ENCODE results near the gene VPS37D.
"Not testable (repeated sequence)": the region's sequence is repeated elsewhere in the genome, so short reads cannot be mapped to it uniquely, and the experiment has no call there.

Gene VPS37D

DNA sequence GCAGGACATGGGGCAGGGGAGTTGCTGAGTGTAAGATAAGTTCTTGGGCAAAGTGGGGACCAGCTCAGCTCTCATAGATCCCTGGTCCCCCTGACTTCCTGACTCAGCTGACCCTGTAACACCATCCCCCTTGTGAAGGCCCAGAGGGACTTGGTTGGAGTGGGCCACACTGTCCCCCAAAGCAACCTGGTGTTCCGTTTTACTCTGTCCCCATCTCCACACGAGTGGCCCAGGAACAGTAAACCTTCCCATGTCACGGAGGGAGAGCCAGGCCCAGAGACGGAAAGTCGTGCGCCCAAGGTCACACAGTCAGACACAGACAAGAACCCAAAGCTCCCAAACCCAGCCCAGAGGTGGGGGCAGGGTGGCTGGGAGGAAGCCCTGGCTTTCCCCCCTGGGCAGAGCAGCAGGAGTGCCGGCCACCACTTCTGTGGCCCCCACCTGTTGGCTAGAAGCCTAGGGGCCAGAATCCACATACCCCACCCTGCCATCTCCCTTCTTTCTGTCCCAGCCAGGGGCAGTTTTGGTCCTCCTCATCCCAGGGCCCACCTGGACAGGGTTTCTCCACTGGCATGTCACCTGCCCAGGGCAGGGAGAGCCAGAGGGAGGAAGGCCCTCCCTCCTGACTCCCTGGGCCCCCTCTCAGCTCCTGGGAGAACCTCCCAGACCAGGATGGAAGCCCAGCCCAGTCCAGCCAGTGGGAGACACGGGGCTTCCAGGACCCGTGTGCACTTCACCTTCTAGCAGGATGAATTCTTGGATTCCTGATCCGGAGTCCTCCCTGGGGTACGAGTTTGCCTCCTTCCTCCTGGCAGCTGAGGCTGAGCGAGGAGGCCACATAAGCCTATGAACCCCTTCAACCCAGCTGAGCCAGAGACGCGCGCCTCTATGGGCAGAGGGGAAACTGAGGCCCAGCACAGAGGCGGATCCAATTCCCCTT is 20.6 kb upstream of the VPS37D start:
- no peak for DNase-seq

DNA sequence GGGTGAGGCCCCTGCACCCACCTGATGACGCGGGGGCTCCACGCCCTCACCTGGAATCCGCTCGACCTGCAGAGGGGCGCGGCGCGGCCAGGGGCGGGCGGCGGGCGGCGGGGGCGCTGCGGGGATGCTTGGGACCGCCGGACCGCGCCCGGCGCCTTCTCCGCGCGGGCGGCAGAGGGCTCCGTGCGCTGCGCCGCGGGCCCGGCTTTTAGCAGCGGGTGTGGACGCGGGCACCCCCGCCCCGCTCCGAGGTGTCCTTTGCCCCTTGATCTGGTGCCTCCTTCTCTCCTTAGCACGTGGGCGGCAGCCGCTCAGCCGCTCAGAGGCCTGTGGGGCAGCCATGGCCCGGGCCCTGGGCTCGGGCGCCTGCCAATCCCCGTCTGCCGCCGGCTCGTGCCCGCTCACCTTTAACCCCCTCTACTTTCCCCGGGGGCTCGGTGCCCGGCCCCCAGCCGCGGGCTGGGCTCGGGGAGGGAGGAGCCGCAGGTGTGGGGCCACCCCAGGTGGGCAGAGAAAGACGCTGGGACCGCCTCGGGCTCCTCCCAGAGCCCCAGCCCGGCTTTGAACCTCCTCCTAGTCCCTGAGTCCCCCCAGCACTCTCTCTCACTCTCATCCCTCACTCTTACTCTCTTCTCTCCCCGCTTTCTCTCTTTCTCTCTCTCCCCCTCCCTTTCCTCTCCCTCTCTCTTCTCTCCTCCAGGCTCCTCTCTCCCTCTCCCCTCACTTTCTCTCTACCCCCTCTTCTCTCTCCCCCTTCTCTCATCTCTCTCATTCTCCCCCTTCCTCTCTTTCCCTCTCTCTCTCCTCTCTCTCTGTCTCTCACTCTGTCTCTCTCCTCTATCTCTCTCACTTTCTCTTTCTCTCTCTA is 19.7 kb upstream of the VPS37D start:
- DNase-seq: peak; percentile 77

DNA sequence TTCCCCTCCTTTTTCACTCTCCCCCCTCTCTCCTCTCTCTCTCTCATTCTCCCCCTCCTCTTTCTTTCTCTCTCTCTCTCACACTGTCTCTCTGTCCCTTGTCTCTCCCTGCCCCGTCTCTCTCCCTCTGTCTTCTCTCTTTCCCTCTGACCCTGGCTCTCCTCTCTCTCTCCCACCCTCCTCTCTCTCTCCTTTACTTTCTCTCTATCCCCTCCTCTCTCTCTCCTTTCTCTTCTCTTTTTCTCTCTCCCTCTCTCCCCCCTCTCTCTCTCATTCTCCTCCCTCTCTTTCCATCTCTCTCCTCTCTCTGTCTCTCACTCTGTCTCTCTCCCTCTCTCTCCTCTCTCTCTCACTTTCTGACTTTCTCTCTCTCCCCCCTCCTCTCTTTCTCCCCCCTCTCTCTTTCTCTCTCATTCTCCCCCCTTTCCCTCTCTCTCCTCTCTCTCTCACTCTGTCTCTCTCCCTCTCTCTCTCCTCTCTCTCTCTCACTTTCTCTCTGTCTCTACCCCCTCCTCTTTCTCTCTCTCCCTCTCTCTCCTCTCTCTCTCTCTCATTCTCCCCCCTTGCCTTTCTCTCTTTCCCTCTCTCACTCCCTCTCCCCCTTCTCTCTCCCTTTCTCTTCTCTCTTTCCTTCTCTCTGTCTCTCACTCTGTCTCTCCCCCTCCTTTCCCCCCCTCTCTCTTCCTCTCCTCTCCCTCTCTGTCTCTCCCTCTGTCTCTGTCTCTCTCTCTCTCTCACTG is 18.9 kb upstream of the VPS37D start:
- no peak for DNase-seq

DNA sequence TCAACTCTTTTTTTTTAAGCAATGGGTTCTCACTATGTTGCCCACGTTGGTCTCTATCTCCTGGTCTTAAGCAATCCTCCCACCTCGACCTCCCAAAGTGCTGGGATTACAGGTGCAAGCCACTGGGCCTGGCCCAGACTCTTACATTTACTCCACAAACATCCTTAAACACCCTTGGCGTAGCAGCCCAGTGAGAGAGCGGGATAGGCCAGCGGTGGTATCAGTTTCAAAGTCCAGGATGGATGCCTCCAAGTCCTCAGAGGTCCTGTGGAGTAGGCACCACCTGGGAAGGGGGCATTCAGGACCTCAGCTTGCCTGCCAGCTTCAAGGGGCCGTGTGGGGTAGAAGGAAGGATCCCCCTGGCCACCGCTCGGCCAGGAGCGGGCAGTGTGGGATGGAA is 18.1 kb upstream of the VPS37D start:
- no peak for DNase-seq

DNA sequence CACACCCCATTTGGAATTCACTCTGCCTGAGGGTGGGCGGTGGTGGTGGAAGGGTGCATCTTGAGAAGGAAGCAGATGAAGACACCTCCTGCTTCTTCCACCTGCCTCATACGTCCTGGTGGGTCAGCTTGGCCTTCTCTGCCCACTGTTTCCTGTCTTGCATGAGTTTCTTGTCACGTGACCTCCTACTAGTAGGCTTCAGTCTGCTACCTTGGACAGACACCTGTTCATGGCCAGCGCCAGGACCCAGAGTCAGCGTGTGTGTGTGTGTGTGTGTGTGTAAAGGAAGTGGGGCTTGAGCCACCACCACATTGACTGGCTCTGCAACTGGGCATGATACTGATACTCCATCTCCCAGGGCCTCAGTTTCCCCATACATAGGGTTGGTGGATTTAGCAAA is 17.1 kb upstream of the VPS37D start:
- DNase-seq: peak; percentile 76

DNA sequence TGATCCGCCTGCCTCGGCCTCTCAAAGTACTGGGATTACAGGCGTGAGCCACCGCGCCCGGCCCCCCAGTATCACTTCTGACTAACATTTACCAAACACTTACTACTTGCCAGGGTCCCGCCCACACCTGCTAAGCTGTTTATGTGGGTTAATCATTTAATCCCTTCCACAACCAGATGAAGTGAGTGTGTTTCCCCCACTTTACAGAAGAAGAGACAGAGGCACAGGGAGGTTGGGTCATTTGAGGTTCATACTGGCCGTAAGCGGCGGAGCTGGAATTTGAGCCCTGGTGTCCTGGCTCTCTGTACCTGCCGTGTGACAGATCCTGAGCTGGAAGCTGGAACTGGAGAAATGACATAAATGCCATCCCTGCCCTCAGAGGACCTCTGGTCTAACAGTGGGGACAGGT is 15.1 kb upstream of the VPS37D start:
- DNase-seq: no peak

DNA sequence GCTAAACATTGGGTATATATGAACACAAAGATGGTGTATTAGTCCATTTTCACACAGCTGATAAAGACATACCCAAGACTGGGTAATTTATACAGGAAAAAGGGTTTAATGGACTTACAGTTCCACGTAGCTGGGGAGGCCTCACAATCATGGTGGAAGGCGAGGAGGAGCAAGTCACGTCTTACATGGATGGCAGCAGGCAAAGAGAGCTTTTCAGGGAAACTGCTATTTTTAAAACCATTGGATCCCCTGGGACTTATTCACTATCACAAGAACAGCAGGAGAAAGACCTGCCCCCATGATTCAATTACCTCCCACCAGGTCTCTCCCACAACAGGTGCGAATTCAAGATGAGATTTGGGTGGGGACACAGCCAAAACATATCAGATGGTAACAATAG is 12.3 kb upstream of the VPS37D start:
- DNase-seq: not testable (repeated sequence)

DNA sequence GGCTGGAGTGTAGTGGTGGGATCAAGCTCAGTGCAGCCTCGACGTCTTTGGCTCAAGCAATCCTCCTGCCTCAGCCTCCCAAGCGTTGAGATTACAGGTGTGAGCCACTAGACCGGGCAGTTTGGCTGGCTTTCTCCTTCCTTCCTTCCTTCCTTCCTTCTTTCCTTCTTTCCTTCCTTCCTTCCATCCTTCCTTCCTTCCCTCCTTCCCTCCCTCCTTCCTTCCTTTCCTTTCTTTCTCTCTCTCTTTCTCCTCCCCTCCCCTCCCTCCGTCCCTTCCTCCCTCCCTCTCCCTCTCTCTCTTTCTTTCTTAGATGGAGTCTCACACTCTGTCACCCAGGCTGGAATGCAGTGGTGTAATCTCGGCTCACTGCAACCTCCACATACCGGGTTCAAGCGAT is 7.6 kb upstream of the VPS37D start:
- no peak for DNase-seq

DNA sequence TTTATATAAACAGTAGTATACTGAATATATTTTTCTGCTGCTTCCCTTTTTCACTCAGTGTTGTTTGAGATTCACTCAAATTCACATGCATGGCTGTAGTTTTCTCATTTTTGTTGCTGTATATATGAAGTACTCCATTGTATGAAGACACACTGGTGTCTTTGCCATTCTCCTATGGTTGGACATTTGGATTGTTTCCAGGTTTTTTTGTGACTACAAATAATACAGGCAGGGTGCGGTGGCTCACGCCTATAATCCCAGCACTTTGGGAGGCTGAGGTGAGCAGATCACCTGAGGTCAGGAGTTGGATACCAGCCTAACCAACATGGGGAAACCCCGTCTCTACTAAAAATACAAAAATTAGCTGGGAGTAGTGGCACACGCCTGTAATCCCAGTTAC is 7.0 kb upstream of the VPS37D start:
- peak; percentile 69 for DNase-seq

DNA sequence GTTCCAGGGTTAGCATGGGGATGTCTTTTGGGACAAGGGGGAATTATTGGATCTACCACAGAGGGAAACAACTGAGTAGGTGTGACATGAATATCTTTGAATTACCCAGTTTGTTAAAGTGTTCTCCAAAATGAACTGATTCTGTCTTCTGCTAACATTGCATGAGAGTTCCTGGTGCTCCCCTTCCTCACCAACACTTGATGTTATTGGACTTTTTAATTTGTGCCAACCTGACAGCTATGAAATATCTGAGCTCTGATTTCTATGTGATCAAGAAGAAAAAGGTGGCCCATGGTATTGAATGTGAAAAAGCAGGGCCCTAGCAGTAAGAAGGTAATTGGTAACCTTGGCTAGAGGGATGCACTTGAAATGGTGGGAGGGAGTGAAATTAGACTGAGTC is 4.6 kb upstream of the VPS37D start:
- DNase-seq: no peak

DNA sequence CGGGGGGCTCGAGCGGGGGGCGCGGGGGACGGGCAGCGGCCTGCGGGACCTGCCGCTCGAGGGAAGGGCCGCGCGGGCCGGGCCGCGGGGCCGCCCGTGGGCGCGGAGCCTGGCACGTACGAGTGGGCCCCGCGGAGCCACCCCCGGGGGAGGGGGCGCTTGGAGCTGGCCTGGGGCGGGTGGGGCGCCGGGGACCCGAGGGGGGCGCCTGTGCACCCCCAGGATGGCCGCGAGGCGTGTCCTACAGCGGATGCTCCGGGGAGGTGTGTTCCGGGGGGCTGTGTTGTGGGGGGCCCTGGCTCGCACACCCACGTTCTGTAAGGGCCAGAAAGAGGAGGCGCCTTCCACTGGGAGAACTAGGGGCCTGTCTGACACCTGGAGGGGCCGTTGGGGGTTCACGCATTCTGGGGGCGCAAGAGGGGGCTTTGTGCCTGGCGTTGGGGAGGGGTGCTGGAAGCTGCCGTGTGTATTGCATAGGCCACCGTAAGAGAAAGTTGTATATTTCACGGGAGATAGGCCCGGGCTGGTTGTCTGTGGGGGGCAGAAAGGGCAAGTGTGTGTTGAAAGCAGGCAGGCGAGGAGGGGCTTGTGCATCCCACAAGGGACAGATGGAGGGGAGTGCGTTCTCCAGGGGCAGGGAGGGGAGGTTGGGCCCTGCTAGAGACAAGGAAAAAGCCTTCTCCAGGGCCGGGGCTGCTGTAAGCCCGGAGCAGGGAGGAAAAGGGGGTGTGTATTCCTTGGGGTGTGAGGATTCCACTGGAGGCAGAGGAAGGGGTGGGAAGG is 663 bp downstream of the VPS37D start:
- DNase-seq: no peak

DNA sequence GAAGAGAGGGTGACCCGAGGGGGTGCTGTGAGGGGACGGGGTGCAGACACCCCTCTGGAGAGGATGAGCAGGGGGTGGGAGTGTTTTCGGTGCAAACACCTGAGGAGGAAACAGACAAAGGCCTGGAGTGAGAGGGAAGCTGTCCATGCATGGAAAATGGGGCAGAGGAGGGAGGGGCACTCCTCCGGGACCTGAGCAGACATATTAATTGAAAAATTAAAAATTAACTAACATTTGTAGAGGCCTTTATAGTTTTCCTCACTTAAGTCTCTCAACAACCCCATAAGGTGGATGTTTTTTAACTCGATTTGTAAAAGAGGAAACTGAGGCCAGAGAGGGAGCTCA is 1.2 kb downstream of the VPS37D start:
- no peak for DNase-seq

DNA sequence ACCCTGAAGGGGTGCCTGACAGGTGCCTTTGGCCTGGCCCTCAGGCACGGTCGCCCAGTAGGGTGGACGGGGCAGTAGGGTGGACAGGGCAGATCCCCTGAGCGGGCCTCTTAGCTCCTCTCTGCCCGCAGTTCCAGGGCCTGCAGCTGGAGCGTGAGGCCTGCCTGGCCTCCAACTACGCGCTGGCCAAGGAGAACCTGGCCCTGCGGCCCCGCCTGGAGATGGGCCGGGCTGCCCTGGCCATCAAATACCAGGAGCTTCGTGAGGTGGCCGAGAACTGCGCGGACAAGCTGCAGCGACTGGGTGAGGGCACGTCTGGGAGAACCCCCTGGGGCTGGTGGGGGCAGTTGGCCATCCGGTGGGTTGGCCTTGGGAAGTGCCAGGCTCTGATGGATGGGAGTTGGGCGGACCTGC is 1.7 kb downstream of the VPS37D start:
- DNase-seq: no peak

DNA sequence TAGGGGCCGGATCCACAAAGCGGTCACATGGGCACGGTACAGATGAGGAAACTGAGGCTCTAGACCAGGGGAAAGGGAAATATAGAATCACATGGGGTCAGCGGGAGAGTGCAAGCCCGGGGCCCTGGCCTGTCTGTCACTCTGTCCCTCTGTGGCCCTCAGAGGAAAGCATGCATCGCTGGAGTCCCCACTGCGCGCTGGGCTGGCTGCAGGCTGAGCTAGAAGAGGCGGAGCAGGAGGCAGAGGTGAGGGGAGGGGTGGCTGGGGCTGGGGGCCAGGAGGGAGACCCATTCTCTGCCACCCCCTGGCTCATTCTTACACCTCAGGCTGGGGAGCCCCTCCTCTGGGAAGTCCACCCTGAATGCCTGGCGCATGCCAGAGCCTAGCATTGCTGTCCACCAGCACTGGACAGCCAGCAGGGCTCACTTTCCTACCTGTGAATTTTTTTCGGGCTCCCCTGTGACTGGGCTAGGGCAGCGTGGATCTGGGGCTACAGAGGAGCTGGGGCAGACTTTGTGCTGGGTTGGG is 2.3 kb downstream of the VPS37D start:
- no peak for DNase-seq

DNA sequence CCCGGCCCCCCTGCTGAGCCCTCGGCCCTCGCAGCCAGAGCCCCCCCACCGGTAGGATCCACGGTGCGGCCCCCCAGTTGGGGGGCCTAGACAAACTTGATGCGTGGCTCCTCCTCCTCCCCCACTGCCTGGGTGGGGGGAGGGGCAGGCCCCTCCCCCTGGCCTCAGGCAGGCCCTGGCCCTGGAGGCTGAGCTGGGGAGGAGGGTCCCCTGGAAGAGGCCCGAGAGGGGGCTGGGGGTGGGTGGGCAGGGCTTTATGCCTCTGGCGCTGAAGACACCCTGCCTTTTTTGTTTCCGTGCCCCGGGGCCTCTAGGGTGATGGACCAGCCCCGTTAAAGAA is 3.7 kb downstream of the VPS37D start:
- DNase-seq: no peak

DNA sequence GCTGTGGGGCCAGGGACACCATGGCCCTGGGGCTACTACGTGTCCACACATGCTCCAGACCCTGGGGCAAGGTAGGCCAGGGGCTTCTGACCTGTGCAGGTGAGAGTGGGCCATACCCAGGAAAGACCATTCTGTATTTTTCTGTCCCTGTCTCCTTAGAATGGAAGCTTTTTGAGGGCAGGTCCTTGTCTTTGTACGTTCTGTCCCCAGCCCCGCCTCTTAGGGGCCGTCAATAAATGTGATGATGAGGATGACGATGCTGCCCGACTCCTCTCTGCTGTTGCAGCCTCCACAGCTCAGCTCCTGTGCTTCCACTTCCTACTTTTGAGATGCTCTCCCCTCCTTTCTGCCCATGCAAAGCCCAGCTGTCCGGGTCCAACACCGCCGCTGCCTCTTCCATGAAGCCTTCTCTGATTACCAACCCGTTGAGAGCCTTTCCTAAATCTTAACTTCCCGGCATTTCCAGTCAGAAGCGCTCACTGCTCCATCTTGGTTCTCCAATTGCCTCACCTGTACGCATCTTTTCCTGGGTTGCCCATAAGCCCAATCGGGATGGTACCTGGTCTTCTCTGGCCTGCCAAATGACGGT is 4.3 kb downstream of the VPS37D start:
- no peak for DNase-seq

DNA sequence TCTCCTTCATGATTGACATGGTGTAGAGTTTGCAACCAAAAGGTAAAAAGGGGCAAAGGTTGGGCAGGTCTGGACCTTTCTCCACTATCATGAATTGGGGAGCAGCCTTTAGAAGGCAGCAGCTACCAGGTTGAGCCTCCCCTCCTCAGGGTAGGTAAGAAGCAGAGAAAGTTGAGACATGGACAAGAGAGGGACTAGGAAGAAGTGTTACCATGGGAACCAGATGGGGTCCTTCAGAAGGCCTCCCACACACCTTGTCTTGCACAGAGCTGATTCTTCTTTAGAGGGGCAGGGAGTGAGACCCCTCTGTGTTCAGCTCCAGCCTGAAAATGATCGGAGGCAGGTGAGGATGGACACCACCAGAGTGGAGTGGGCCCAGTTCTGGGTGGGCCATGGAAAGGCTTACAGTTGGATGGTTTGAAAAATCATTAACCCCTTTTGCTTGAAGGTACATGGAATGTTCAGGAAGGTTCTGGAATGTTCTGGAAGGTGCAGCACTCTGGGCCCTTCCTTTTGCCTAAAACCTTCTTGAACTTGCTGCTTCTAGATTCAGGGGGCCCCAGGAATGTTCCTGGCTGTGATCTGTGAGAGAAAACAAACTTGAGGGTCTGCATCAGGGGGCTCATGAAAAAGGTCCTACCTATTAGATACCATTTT is 7.0 kb downstream of the VPS37D start:
- no peak for DNase-seq

DNA sequence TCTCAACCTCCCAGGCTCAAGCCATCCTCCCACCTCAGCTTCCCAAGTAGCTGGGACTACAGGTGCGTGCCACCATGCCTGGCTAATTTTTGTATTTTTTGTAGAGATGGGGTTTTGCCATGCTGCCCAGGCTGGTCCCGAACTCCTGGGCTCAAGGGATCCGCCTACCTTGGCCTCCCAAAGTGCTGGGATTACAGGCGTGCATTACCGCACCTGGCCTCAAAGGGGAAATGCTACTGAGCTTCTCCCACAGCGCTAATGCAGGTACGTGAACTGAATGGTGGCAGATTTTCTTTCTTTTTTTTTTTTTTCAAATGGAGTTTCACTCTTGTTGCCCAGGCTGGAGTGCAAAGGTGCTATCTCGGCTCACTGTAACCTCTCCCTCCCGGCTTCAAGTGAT is 8.4 kb downstream of the VPS37D start:
- DNase-seq: peak; percentile 26

DNA sequence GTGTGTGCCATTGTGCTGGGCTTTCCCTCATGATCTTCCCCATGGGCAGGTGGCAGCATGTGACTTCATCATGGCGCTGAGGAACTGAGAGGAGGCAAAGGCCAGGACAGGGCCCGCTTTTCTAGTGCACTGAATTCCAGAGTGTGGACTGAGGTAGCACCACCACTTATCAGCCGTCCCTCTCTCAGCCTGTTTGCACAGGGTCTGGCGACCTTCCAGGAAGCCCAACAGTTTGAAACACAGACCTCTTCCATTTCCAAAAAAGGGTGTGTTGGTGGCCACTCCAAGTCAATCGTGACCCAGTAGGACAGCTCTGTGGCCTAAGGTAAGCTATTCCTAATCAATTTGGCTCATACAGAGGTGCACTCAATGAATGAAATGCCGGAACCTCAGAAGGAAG is 11.2 kb downstream of the VPS37D start:
- no peak for DNase-seq

DNA sequence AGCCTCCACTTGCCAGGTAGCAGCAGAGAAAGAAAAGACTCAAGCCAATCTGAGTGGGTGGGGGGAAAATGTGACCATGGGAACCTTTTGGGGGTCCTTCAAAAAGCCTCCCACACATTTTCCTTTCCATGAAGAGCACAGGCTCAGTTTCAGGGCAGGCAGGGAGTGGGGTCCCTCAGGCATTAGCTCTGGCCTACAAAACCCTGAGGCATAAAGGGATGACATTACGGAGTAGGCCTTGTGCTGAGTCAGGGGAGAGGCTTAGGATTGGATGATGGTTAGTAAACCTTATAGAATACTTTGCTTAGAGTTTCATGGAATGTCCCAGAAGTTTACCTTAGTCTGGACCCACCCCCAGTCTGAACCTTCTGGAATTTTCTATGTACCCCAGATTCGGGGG is 12.1 kb downstream of the VPS37D start:
- no peak for DNase-seq

DNA sequence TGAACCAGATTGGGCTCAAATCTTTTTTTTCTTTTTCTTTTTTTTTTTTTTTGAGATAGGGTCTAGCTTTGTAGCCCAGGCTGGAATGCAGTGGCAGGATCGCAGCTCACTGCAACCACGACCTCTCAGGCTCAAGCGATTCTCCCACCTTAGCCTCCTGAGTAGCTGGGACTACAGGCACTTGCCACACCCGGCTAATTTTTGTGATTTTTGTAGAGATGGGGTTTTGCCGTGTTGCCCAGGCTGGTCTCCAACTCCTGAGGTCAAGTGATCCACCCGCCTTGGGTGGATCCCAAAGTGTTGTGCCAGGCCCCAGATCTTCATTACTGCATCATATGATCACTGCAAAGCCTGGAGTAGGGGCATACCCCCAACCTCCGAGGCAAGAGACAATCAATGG is 12.9 kb downstream of the VPS37D start:
- no peak for DNase-seq

DNA sequence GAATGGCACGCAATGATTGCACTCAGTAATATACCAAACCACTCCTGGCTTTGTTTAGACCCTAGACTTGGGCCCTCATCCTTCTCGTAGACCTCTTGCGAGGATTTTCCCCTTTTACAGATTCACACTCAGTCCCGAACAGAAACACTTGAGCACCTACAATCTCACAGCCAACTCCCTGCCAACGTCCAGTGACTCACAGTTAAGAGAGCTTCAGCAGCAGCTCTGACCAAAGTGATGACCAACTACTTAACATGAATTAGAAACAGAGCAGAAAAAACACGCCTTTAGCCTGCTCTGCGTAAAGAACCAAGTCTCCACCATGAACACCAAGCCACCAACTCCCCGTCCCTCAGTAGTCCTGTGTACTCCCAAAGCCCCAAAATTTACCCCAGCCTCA is 13.4 kb downstream of the VPS37D start:
- no peak for DNase-seq
